WI38 (cell line): ENCODE measurements around the gene GTF2H4.

Experiments used
- H3K4me3 ChIP-seq: 2 replicates; pipeline ENCODE4 v1.5.1; 2011; ENCODE audit warnings: low read depth, mild to moderate bottlenecking, control low read depth, low read length
- TF ChIP-seq, protein P1 (sequence below): IDR thresholded peaks from 2 replicates; pipeline ENCODE4 v1.5.1; 2012; ENCODE audit warnings: low read depth, mild to moderate bottlenecking, control low read depth, low read length

GTF2H4 gene

DNA sequence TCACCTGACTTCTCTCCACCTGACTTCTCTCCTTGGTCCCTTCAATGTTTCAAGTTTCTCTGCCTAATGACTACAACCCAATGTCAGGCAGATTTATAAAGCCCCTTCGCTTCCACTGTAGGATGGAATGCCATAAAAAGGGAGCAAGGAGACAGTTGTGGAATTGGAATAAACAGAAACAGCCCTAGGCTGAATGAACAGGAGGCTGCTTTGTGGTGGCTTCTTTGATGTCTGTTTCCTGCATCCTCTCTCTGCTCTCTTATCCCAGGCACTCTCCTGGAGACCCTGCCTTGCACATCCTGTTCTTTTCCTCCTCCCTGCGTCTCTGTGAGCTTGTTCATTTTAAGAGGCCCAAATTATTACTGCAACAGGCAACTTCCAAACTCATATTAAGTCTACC, 49.7 kb downstream of the GTF2H4 start:
- TF ChIP-seq, protein P1, sequence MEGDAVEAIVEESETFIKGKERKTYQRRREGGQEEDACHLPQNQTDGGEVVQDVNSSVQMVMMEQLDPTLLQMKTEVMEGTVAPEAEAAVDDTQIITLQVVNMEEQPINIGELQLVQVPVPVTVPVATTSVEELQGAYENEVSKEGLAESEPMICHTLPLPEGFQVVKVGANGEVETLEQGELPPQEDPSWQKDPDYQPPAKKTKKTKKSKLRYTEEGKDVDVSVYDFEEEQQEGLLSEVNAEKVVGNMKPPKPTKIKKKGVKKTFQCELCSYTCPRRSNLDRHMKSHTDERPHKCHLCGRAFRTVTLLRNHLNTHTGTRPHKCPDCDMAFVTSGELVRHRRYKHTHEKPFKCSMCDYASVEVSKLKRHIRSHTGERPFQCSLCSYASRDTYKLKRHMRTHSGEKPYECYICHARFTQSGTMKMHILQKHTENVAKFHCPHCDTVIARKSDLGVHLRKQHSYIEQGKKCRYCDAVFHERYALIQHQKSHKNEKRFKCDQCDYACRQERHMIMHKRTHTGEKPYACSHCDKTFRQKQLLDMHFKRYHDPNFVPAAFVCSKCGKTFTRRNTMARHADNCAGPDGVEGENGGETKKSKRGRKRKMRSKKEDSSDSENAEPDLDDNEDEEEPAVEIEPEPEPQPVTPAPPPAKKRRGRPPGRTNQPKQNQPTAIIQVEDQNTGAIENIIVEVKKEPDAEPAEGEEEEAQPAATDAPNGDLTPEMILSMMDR: no peak
- no peak overlapping the region for H3K4me3 ChIP-seq

DNA sequence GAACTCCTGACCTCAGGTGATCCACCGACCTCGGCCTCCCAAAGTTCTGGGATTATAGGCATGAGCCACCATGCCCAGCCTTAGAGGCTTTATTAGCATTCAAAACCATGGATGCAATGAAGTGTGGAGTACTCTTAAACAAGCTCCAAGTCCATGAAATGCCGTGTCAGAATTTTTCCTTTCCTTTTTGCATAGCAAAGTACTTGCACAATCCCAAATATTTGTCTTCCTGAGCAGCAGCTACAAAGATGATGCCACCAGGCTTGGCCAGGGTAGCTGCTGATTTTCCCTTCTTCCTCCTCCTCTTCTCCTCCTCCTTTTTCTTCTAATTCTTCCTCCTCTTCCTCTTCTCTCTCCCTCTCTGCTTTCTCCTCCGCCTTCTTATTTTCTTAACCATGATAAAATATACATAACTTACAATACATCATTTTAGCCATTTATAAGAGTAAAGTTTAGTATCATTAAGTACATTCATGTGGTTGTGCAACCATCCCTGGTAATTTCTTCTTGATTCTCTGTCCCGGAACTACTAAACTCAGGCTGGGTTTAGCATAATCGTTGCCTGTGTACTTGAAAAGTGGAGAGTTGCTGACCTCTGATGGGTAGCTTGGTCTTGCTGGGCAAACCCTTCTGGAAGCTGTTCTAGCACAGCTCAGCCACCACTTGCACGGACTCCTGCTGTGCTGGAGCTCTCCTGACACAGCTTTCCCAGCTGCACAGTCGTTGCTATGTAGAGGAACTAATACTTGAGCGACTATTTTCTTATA, 53.1 kb downstream of the GTF2H4 start:
- H3K4me3 ChIP-seq: no peak overlapping the region
- TF ChIP-seq, protein P1: no peak

DNA sequence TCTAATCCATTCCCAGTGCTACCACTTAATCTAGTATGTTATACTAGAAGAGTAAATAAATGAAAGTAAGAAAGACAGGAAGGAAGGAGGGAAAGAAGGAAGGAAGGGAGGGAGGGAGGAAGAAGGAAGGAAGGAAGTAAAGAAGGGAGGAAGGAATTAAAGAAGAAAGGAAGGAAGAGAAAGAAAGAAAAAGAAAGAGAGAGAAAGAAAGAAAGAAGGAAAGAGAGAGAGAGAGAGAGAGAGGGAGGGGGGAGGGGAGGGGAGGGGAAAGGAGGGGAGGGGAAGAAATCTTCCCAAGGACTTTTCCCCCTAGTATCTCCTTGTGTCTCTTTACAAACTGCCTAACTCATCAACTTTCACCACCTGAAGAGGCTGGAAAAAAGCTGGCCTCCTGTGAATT, 54.7 kb downstream of the GTF2H4 start:
- no peak overlapping the region for H3K4me3 ChIP-seq
- TF ChIP-seq, protein P1: no peak

DNA sequence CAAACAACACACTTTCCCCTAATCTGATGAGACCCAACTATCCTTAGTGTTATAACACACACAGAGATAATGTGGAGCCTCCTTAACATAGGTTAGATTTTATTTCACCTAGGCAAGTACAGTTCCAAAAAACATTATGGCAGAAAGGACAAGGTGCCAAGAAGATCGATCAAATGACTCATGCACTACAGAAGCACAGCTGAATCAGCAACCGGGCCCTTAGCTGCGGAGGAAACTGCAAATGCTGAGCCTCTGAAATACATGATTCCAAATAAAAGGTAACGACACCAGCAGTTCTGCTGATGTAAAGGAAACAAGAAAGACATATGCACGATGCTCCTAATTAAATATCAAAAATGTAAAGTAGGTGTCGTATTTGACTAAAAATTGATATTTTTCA, 55.6 kb downstream of the GTF2H4 start:
- no peak overlapping the region for H3K4me3 ChIP-seq
- TF ChIP-seq, protein P1: no peak
